ENCODE results near the gene MRPS34.

GRCh38 chr16:1790611-1791255, 17.8 kb upstream of the MRPS34 start:
- TF ChIP-seq, protein P1, sequence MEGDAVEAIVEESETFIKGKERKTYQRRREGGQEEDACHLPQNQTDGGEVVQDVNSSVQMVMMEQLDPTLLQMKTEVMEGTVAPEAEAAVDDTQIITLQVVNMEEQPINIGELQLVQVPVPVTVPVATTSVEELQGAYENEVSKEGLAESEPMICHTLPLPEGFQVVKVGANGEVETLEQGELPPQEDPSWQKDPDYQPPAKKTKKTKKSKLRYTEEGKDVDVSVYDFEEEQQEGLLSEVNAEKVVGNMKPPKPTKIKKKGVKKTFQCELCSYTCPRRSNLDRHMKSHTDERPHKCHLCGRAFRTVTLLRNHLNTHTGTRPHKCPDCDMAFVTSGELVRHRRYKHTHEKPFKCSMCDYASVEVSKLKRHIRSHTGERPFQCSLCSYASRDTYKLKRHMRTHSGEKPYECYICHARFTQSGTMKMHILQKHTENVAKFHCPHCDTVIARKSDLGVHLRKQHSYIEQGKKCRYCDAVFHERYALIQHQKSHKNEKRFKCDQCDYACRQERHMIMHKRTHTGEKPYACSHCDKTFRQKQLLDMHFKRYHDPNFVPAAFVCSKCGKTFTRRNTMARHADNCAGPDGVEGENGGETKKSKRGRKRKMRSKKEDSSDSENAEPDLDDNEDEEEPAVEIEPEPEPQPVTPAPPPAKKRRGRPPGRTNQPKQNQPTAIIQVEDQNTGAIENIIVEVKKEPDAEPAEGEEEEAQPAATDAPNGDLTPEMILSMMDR (conservative IDR thresholded peaks at IDR 0.05) = no peak
- TF ChIP-seq ZFX (IDR thresholded peaks at IDR 0.05) = no peak
